ENCODE results near the gene ZNF28.
"Not testable (repeated sequence)": the region's sequence is repeated elsewhere in the genome, so short reads cannot be mapped to it uniquely, and the experiment has no call there.

DNA sequence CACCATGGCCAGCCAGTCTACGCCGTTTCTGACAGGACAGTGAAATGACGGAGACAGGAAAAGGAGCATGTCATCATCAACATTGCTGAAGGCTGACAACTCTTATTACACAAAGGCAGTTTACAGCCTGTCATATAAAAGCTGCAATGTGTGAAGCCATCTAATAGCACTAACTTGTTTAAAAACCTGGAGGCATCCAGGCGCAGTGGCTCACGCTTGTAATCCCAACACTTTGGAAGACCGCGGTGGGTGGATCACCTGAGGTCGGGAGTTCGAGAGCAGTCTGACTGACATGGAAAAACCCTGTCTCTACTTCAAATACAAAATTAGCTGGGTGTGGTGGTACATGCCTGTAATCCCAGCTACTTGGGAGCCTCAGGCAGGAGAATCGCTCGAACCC lies 46.6 kb upstream of the ZNF28 start:
- TF ChIP-seq, protein P1, sequence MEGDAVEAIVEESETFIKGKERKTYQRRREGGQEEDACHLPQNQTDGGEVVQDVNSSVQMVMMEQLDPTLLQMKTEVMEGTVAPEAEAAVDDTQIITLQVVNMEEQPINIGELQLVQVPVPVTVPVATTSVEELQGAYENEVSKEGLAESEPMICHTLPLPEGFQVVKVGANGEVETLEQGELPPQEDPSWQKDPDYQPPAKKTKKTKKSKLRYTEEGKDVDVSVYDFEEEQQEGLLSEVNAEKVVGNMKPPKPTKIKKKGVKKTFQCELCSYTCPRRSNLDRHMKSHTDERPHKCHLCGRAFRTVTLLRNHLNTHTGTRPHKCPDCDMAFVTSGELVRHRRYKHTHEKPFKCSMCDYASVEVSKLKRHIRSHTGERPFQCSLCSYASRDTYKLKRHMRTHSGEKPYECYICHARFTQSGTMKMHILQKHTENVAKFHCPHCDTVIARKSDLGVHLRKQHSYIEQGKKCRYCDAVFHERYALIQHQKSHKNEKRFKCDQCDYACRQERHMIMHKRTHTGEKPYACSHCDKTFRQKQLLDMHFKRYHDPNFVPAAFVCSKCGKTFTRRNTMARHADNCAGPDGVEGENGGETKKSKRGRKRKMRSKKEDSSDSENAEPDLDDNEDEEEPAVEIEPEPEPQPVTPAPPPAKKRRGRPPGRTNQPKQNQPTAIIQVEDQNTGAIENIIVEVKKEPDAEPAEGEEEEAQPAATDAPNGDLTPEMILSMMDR (IDR thresholded peaks at IDR 0.05; ENCODE audit: poor library complexity, severe bottlenecking): not testable (repeated sequence)
- not testable (repeated sequence) for TF ChIP-seq EP300 (conservative IDR thresholded peaks at IDR 0.05; ENCODE audit: poor library complexity, severe bottlenecking); EZH2 (IDR thresholded peaks at IDR 0.05; ENCODE audit: borderline replicate concordance, insufficient read depth, low read length, poor library complexity, severe bottlenecking); TAF1 (IDR thresholded peaks at IDR 0.05; ENCODE audit: low read depth); POLR2AphosphoS5 (IDR thresholded peaks at IDR 0.05)

Measured in neural cell (in vitro differentiated cells).